Activated CD8-positive, alpha-beta T cell treated with anti-CD3 and anti-CD28 coated beads, Interleukin-2, amount 10 ng/mL, durations not matched to agents 7 days and 5 days (primary cell): ENCODE data around the gene FIGNL2. TPM values are rescaled to one million over a fixed set of nuclear protein-coding genes. Genes with fewer than 3 reads are reported as not detected.
"Not testable (repeated sequence)": the region's sequence is repeated elsewhere in the genome, so short reads cannot be mapped to it uniquely, and the experiment has no call there.

Experiments
- ATAC-seq: fragments of 150-1000 bp; cut with Tn5 transposase; one replicate; pipeline ENCODE4 v1.10.0; 2021; ENCODE audit warnings: moderate library complexity
- CTCF ChIA-PET: fragments of 350-600 bp; sonication (Branson Sonifier 250); formaldehyde crosslinking; loops from one replicate; lab custom pipeline; 2021; ENCODE audit warnings: antibody characterized with exemption; lab: Charles Lee
- POLR2A ChIA-PET: fragments of 350-600 bp; sonication (Branson Sonifier 250); formaldehyde crosslinking; loops from one replicate; lab custom pipeline; 2021; ENCODE audit warnings: antibody characterized with exemption; lab: Charles Lee
- DNase-seq: peaks from one replicate; pipeline ENCODE4 v3.0.0-alpha.2; 2020
- H3K27ac Mint-ChIP-seq: one replicate; pipeline ENCODE4 v1.8.0; 2021; ENCODE audit warnings: mild to moderate bottlenecking, mixed read lengths
- H3K27me3 Mint-ChIP-seq: one replicate; pipeline ENCODE4 v1.8.0; 2021; ENCODE audit warnings: low read depth, mixed read lengths
- H3K36me3 Mint-ChIP-seq: one replicate; pipeline ENCODE4 v1.8.0; 2021; ENCODE audit warnings: low read depth, mixed read lengths
- H3K4me1 Mint-ChIP-seq: one replicate; pipeline ENCODE4 v1.8.0; 2021; ENCODE audit warnings: low read depth, mixed read lengths
- H3K4me3 Mint-ChIP-seq: one replicate; pipeline ENCODE4 v1.8.0; 2021; ENCODE audit warnings: mild to moderate bottlenecking, mixed read lengths
- H3K9me3 Mint-ChIP-seq: one replicate; pipeline ENCODE4 v1.8.0; 2022; ENCODE audit warnings: mixed read lengths; ENCODE audit not compliant: insufficient read depth
- total RNA-seq, 2 experiments: library from RNA; stranded (reverse); gene quantifications; one replicate each; pipeline ENCODE4 v1.2.3, GENCODE V29; 2021

FIGNL2 gene
- total RNA-seq, 2 experiments from 2014 or later, result 0.32 to 0.37 TPM

GRCh38 chr12:51887476-51888315, 39.2 kb upstream of the FIGNL2 start, which contains the start of gene ANKRD33:
ANKRD33 (plus strand) TSS chr12:51888103; CDS start chr12:51888187, 84 bp downstream.
- H3K27me3 Mint-ChIP-seq, result peaks cover 3% of the 10 kb centered on the region
- H3K9me3 Mint-ChIP-seq, result no peaks in the 10 kb centered on the region
- DNase-seq (no peak), ATAC-seq (no peak)
- ChIA-PET POLR2A (no interaction called here), CTCF (interaction anchor here (1.0 to 1.8 kb wide), 2 partner anchors 67 to 83 kb away, joined by 5 to 7 read pairs; no protein-coding TSS in a partner anchor)
- no peak within 1 kb of the TSS for H3K27ac Mint-ChIP-seq
- peaks cover 17% of the 10 kb centered on the region for H3K4me1 Mint-ChIP-seq
- no peak within 1 kb of the TSS for H3K4me3 Mint-ChIP-seq
- no peaks in the 10 kb centered on the region for H3K36me3 Mint-ChIP-seq

GRCh38 chr12:51886021-51886710, 37.6 kb upstream of the FIGNL2 start:
- no peaks in the 10 kb centered on the region for H3K36me3 Mint-ChIP-seq
- peak overlapping the region; percentile 93 for H3K27ac Mint-ChIP-seq
- H3K9me3 Mint-ChIP-seq, result no peaks in the 10 kb centered on the region
- peak; percentile 91 for ATAC-seq
- POLR2A ChIA-PET, result interaction anchor here (0.6 to 1.1 kb wide), 5 partner anchors 12 to 137 kb away, joined by 3 read pairs; no protein-coding TSS in a partner anchor
- peaks cover 2% of the 10 kb centered on the region for H3K27me3 Mint-ChIP-seq
- peak; percentile 75 for DNase-seq
- H3K4me1 Mint-ChIP-seq, result peaks cover 17% of the 10 kb centered on the region
- H3K4me3 Mint-ChIP-seq, result peak overlapping the region; percentile 28
- CTCF ChIA-PET, result interaction anchor here (0.7 to 2.3 kb wide), 12 partner anchors 8 to 465 kb away, joined by 3 to 20 read pairs (median 4); no protein-coding TSS in a partner anchor

DNA sequence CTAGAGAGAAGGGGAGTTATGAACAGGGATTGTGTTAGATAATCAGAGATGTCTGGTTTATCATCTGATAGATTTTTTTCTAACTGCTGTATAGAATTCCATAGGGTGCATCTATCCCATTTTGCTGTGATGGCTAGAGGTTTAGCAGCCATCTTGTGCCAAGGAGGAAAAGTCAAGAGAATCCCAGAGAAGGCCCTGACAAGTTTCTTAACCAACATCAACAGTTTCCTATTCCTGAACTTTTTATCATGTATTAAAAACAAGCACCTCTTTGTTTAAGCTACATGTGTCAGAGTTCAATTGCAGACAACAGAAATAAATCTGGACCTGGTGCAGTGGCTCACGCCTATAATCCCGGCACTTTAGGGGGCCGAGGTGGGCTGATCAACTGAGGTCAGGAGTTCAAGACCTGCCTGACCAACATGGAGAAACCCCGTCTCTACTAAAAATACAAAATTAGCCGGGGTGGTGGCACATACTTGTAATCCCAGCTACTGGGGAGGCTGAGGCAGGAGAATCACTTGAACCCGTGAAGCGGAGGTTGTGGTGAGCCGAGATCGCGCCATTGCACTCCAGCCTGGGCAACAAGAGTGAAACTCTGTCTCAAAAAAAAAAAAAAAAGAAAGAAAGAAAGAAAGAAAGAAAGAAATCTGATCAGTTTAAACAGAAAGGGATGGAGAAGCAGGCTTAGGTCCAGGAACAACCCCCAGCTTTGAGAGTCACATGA, 36.9 kb upstream of the FIGNL2 start:
- not testable (repeated sequence) for H3K36me3 Mint-ChIP-seq, ATAC-seq, DNase-seq, H3K27me3 Mint-ChIP-seq, H3K9me3 Mint-ChIP-seq
- Mint-ChIP-seq H3K4me1 (peaks cover 17% of the 10 kb centered on the region), H3K4me3 (peak overlapping the region; percentile 28), H3K27ac (peak overlapping the region; percentile 93)
- ChIA-PET CTCF (interaction anchor here (0.6 to 2.3 kb wide), 13 partner anchors 9 to 465 kb away, joined by 3 to 20 read pairs (median 4); no protein-coding TSS in a partner anchor), POLR2A (interaction anchor here (0.6 to 1.1 kb wide), 3 partner anchors 11 to 104 kb away, joined by 3 read pairs; no protein-coding TSS in a partner anchor)

DNA sequence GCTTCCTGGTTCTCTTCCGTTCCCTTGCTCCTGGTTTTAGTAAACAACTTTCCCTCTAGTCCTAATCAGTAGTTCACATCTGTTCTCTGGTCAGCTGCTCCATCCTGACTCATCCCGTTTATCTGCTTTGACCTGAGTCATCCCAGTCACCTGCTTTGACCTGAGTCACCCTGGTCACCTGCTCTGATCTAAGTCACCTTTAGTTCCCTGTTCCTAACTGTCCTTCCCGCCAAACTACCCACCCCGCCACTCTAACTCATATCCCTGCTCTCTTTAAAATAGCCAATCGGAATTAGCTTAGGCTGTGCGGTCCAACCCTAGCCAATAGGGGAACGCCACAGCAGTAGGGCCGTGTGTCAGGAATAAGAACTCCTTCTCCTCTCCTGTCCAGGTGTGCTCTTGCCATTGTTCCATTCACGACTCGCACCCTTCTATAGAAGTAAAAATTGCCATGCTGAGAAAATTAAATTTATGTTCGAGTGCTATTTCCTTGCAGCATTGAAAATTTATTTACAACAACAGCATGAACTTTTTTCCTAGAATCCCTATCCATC, 36.2 kb upstream of the FIGNL2 start:
- DNase-seq, result no peak
- H3K4me3 Mint-ChIP-seq, result no peak overlapping the region
- H3K4me1 Mint-ChIP-seq, result peaks cover 17% of the 10 kb centered on the region
- ChIA-PET CTCF (interaction anchor here (1.8 to 2.3 kb wide), 2 partner anchors 10 to 141 kb away, joined by 14 to 20 read pairs; no protein-coding TSS in a partner anchor), POLR2A (no interaction called here)
- no peak for ATAC-seq
- H3K27me3 Mint-ChIP-seq, result peaks cover 2% of the 10 kb centered on the region
- H3K9me3 Mint-ChIP-seq, result no peaks in the 10 kb centered on the region
- no peaks in the 10 kb centered on the region for H3K36me3 Mint-ChIP-seq
- no peak overlapping the region for H3K27ac Mint-ChIP-seq

DNA sequence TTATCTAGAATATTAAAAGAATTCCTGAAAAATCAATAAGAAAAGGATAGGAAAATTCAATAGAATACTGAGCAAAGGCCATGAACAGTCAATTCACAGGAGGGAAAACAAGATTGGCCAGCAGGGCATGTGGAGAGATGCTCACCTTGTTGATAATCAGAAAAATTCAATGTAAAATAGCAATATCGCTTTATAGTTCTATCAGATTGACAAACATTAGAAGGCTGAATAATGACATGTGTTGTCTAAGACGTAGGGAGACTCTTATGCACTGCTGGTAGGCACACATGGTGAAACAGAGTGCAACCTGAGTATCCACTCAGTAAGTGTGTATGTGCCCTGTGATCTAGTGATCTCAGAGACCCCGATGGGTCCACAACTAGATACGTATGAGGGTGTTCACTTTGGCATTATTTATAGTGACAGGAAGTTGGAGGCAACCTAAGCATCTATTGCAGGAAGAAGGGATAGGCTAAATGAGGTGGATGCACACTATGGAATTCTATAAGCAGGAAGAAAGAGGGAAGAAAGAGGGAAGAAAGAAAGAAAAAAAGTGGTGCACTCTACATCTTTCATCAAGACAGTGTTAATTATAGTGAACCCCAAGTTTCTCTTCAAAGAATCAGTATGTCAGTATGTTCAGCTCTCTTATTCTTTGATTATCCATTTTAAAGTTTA, 35.6 kb upstream of the FIGNL2 start:
- ChIA-PET CTCF (no interaction called here), POLR2A (no interaction called here)
- H3K27ac Mint-ChIP-seq, result no peak overlapping the region
- DNase-seq, result no peak
- no peak for ATAC-seq
- H3K4me3 Mint-ChIP-seq, result no peak overlapping the region
- H3K9me3 Mint-ChIP-seq, result no peaks in the 10 kb centered on the region
- peaks cover 17% of the 10 kb centered on the region for H3K4me1 Mint-ChIP-seq
- no peaks in the 10 kb centered on the region for H3K36me3 Mint-ChIP-seq
- peaks cover 4% of the 10 kb centered on the region for H3K27me3 Mint-ChIP-seq

DNA sequence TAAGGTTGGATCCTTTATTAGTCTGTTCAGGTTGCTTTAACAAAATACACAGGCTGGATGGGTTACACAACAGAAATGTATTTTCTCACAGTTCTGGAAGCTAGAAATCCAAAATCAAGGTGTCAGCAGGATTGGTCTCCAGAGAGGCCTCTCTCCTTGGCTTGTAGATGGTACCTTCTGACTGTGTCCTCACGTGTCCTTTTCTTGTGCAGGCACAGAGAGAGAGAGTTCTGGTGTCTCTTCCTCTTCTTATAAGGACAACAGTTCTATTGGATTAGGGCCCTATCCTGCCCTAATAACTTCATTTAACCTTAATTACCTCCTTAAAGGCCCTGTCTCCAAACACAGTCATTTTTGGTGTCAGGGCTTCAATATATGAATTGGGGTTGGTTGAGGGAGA, 34.8 kb upstream of the FIGNL2 start:
- Mint-ChIP-seq H3K27ac (no peak overlapping the region), H3K36me3 (no peaks in the 10 kb centered on the region), H3K4me3 (no peak overlapping the region), H3K9me3 (no peaks in the 10 kb centered on the region), H3K4me1 (peaks cover 17% of the 10 kb centered on the region), H3K27me3 (peaks cover 7% of the 10 kb centered on the region)
- POLR2A ChIA-PET, result no interaction called here
- DNase-seq (no peak), ATAC-seq (no peak)
- CTCF ChIA-PET, result no interaction called here

- Mint-ChIP-seq H3K36me3 (no peaks in the 10 kb centered on the region), H3K4me3 (no peak overlapping the region), H3K27ac (no peak overlapping the region), H3K27me3 (peaks cover 6% of the 10 kb centered on the region), H3K4me1 (no peaks in the 10 kb centered on the region), H3K9me3 (no peaks in the 10 kb centered on the region)
- no peak for ATAC-seq
- POLR2A ChIA-PET, result no interaction called here
- CTCF ChIA-PET, result interaction anchor here (0.9 to 1.2 kb wide), 2 partner anchors 58 to 146 kb away, joined by 4 read pairs; no protein-coding TSS in a partner anchor
- DNase-seq, result no peak
These were observed 30.6 kb upstream of the FIGNL2 start for GRCh38 chr12:51879102-51879501.

DNA sequence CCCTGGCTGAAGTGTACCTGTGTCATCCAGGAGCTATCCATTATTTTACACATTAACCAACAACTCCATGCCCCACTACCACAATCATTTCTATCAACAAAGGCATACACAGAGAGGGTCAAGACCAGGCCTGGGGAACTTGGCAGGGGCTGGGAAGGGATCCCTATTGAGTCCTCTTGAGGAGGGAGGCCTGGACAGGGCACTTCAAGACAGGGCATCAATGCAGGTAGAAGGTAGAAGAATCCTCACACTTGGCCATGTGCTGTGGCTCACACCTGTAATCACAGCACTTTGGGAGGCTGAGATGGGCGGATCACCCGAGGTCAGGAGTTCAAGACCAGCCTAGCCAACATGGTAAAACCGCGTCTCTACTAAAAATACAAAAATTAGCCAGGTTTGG, 26.0 kb upstream of the FIGNL2 start:
- Mint-ChIP-seq H3K9me3 (no peaks in the 10 kb centered on the region), H3K36me3 (no peaks in the 10 kb centered on the region), H3K4me1 (peaks cover 7% of the 10 kb centered on the region), H3K27ac (no peak overlapping the region), H3K27me3 (peaks cover 25% of the 10 kb centered on the region), H3K4me3 (no peak overlapping the region)
- no peak for ATAC-seq
- no peak for DNase-seq
- ChIA-PET POLR2A (interaction anchor here (1.5 kb wide), 1 partner anchor 12 kb away, joined by 3 read pairs; no protein-coding TSS in a partner anchor), CTCF (interaction anchor here (0.7 to 3.3 kb wide), 18 partner anchors 11 to 456 kb away, joined by 3 to 30 read pairs (median 6); no protein-coding TSS in a partner anchor)

DNA sequence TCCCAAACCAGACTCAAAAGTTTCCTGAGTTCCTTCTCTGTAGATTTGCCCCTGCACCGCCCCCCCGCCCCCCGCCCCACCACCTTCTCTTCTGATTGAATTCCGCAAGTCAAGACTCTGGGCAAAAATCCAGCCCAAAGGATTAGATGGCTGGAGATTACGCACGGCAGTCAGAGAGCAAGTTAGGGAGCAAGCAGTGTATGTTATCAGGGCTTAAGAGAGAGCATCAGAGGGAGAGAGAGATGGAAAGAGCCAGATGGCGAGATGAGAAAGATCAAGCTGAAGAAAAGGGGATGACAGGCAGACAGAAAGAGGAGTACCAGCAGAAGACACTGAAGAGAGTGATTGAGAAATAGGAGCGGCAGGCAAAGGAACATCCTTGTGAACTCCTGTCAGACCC, 25.5 kb upstream of the FIGNL2 start:
- no peaks in the 10 kb centered on the region for H3K36me3 Mint-ChIP-seq
- no peak for ATAC-seq
- H3K4me3 Mint-ChIP-seq, result no peak overlapping the region
- H3K27me3 Mint-ChIP-seq, result peaks cover 23% of the 10 kb centered on the region
- ChIA-PET POLR2A (interaction anchor here (1.5 kb wide), 1 partner anchor 12 kb away, joined by 3 read pairs; no protein-coding TSS in a partner anchor), CTCF (interaction anchor here (1.0 to 3.3 kb wide), 4 partner anchors 11 to 107 kb away, joined by 4 to 30 read pairs (median 15); no protein-coding TSS in a partner anchor)
- H3K27ac Mint-ChIP-seq, result no peak overlapping the region
- no peak for DNase-seq
- no peaks in the 10 kb centered on the region for H3K9me3 Mint-ChIP-seq
- H3K4me1 Mint-ChIP-seq, result peaks cover 7% of the 10 kb centered on the region

- DNase-seq (no peak), ATAC-seq (no peak)
- no peak overlapping the region for H3K4me3 Mint-ChIP-seq
- POLR2A ChIA-PET, result interaction anchor here (1.5 kb wide), 1 partner anchor 13 kb away, joined by 3 read pairs; no protein-coding TSS in a partner anchor
- no peak overlapping the region for H3K27ac Mint-ChIP-seq
- H3K27me3 Mint-ChIP-seq, result peaks cover 27% of the 10 kb centered on the region
- H3K4me1 Mint-ChIP-seq, result peaks cover 8% of the 10 kb centered on the region
- H3K36me3 Mint-ChIP-seq, result no peaks in the 10 kb centered on the region
- CTCF ChIA-PET, result interaction anchor here (1.0 to 3.3 kb wide), 3 partner anchors 11 to 49 kb away, joined by 4 to 30 read pairs (median 20); no protein-coding TSS in a partner anchor
- H3K9me3 Mint-ChIP-seq, result no peaks in the 10 kb centered on the region
These were observed 24.9 kb upstream of the FIGNL2 start for GRCh38 chr12:51873251-51873994.
